Psoas muscle (tissue), 8 donors: Measurements from ENCODE around the gene PDE4D. TPM values are rescaled to one million over a fixed set of nuclear protein-coding genes. Genes with fewer than 3 reads are reported as not detected.

Source experiments
- ATAC-seq, 4 donors: fragments of 200-7000 bp; cut with Tn5 transposase; one replicate each; pipeline ENCODE4 v1.9.1; 2020; ENCODE audit warnings: moderate library complexity in 3 of 4, mild to moderate bottlenecking in 2 of 4
- DNase-seq, 2 donors: peaks; one replicate each; pipeline ENCODE4 v3.0.0-alpha.2; 2020
- H3K27ac ChIP-seq: fragments of 200-600 bp; one replicate; pipeline ENCODE4 v1.8.0; 2022
- H3K27me3 ChIP-seq, 3 donors: fragments of 200-600 bp in 1 of 3; one replicate each; pipeline versions ENCODE4 v1.6.1 to v1.8.0; 2013 to 2022; ENCODE audit warnings: low read length in 2 of 3, mild to moderate bottlenecking in 2 of 3, moderate library complexity in 1 of 3; ENCODE audit not compliant: insufficient read depth in 3 of 3
- H3K36me3 ChIP-seq, 2 donors: fragments of 200-600 bp in 1 of 2; one replicate each; pipeline versions ENCODE4 v1.6.1 to v1.8.0; 2013 to 2022; ENCODE audit warnings: low read depth in 1 of 2, mild to moderate bottlenecking in 1 of 2, moderate library complexity in 1 of 2; ENCODE audit not compliant: insufficient read depth in 1 of 2
- H3K4me1 ChIP-seq: fragments of 200-600 bp; one replicate; pipeline ENCODE4 v1.8.0; 2022
- H3K4me3 ChIP-seq: fragments of 200-600 bp; one replicate; pipeline ENCODE4 v1.8.0; 2022; ENCODE audit warnings: mild to moderate bottlenecking
- H3K9me3 ChIP-seq: fragments of 200-600 bp; one replicate; pipeline ENCODE4 v1.8.0; 2022
- CTCF ChIP-seq: fragments of 200-600 bp; IDR thresholded peaks from one replicate; pipeline ENCODE4 v1.8.0; 2022; ENCODE audit warnings: antibody characterized with exemption
- WGBS, 3 donors: extraction: QIAGEN DNeasy Blood & Tissue Kit; methylation state at CpG; one replicate each; pipeline versions ENCODE4 v1.1.6 to v1.1.7; 2013; 5-methylcytosine and 5-hydroxymethylcytosine counted together
- intact Hi-C, 2 donors: fragments of 100-400 bp; cut with DNase I; formaldehyde crosslinking; loops; one replicate each; pipeline versions ENCODE4 v1.11.0 to v1.14.2; 2022
- polyA plus RNA-seq, 3 donors: library from polyadenylated mRNA; stranded (reverse); fragments of 200-250 nt; gene quantifications; one replicate each; pipeline ENCODE4 v1.2.3, GENCODE V29; 2013
- total RNA-seq, 4 donors: library from RNA; stranded (reverse); fragmentation: NEBNext Ultra II Directional in 2 of 4; extraction: Animal tissue kit (Norgen Biotek cat#: 25700) in 2 of 4; gene quantifications; one replicate each; pipeline versions ENCODE4 v1.2.1 to v1.2.4, GENCODE V29; 2021 to 2023
- donor health status: healthy with polysubstance abuse.
- donor health status: DM: no; HTN: no; CAD: no; lungs with moderate emphysema.
- donor health status: Bipolar disorder and iron deficiency.
- donor health status: healthy.
- donor health status: DM: yes; HTN: yes; CAD: no.
- donor health status: DM: no; HTN: no; CAD: no.
- donor health status: DM: no; HTN: no; CAD: no.
- donor health status: DM: yes; HTN: yes; CAD: no.

Gene PDE4D
- total and polyA plus RNA-seq, 7 donors: 42.6 to 283 (median 88.7) TPM

- no peaks in the 10 kb centered on the region for H3K9me3 ChIP-seq
- H3K4me1 ChIP-seq: no peaks in the 10 kb centered on the region
- H3K36me3 ChIP-seq: no peaks in the 10 kb centered on the region
- ATAC-seq (no peak), DNase-seq (no peak)
- no peak overlapping the region for H3K4me3 ChIP-seq
- TF ChIP-seq CTCF: no peak
- intact Hi-C loops: no loop called here
- no peak overlapping the region for H3K27ac ChIP-seq
- peaks cover 0 to 5% (median 0%) of the 10 kb centered on the region in 3 donors for H3K27me3 ChIP-seq
- WGBS, 3 donors: 92 to 94% (median 94%) methylated on average over 6 of the region's 6 CpGs
Measured at GRCh38 chr5:59817536-59817935, 76.0 kb downstream of the PDE4D start.

GRCh38 chr5:59816654-59817300 is 76.7 kb downstream of the PDE4D start:
- H3K27me3 ChIP-seq: peaks cover 0 to 4% (median 0%) of the 10 kb centered on the region in 3 donors
- intact Hi-C loops: no loop called here

GRCh38 chr5:59814537-59814872 is 79.0 kb downstream of the PDE4D start:
- Histone ChIP-seq H3K4me1 (no peaks in the 10 kb centered on the region), H3K27ac (no peak overlapping the region), H3K27me3 (no peaks in the 10 kb centered on the region), H3K9me3 (no peaks in the 10 kb centered on the region), H3K4me3 (no peak overlapping the region), H3K36me3 (no peaks in the 10 kb centered on the region)
- ATAC-seq (no peak), DNase-seq (no peak)
- intact Hi-C loops: loop anchor here (5.0 kb wide), 2 partner anchors 113 to 853 kb away; no protein-coding TSS in a partner anchor
- no peak for TF ChIP-seq CTCF
- 66 to 73% (median 67%) methylated on average over 2 of the region's 2 CpGs for WGBS, 3 donors

More at GRCh38 chr5:59816654-59817300, 76.7 kb downstream of the PDE4D start:
- Histone ChIP-seq H3K9me3 (no peaks in the 10 kb centered on the region), H3K27ac (no peak overlapping the region), H3K36me3 (no peaks in the 10 kb centered on the region), H3K4me1 (no peaks in the 10 kb centered on the region), H3K4me3 (no peak overlapping the region)
- 59 to 63% (median 61%) methylated on average over 6 of the region's 6 CpGs for WGBS, 3 donors
- ATAC-seq (no peak), DNase-seq (no peak)
- TF ChIP-seq CTCF: no peak

- DNase-seq (no peak), ATAC-seq (peak; percentile 61 to 86 (median 73))
- Histone ChIP-seq H3K4me3 (no peak overlapping the region), H3K27ac (no peak overlapping the region), H3K27me3 (no peaks in the 10 kb centered on the region), H3K9me3 (no peaks in the 10 kb centered on the region), H3K36me3 (no peaks in the 10 kb centered on the region), H3K4me1 (no peaks in the 10 kb centered on the region)
- WGBS, 3 donors: 27 to 32% (median 28%) methylated on average over 8 of the region's 8 CpGs
- TF ChIP-seq CTCF: peak; percentile 30
- intact Hi-C loops: loop anchor here (5.0 kb wide), 2 partner anchors 113 to 853 kb away; no protein-coding TSS in a partner anchor
Measured at GRCh38 chr5:59813761-59814536, 79.6 kb downstream of the PDE4D start.
